Caco-2 (cell line): ENCODE measurements around the gene MLPH. TPM values are rescaled to one million over a fixed set of nuclear protein-coding genes. Genes with fewer than 3 reads are reported as not detected.

ENCODE experiments used
- BruUV-seq: library from RNA; stranded (reverse); fragments of 400-500 nt; replicated peaks from 2 replicates; lab custom pipeline; 2021; lab: Mats Ljungman, UMichigan
- CTCF ChIA-PET: fragments of 300-600 bp; sonication (Branson Sonifier 250); formaldehyde crosslinking; loops from one replicate; lab custom pipeline; 2022; ENCODE audit warnings: antibody characterized with exemption; lab: Charles Lee
- POLR2A ChIA-PET: fragments of 300-600 bp; sonication (Branson Sonifier 250); formaldehyde crosslinking; loops from one replicate; lab custom pipeline; 2022; ENCODE audit warnings: antibody characterized with exemption; lab: Charles Lee
- DNase-seq, 2 experiments: peaks; one replicate each; pipeline versions ENCODE4 v3.0.0 to v3.0.0-alpha.2; 2020 to 2022
- H3K27me3 ChIP-seq: replicated peaks from 2 replicates; pipeline ENCODE4 v1.6.0; 2011; ENCODE audit warnings: low read length; ENCODE audit not compliant: control insufficient read depth, insufficient read depth
- H3K36me3 ChIP-seq: 2 replicates; pipeline ENCODE4 v1.5.1; 2011; ENCODE audit warnings: low read length; ENCODE audit not compliant: control insufficient read depth, insufficient read depth
- H3K4me1 ChIP-seq: fragments of 250-450 bp; sonication (Bioruptor Pico); 2 replicates; pipeline ENCODE4 v1.5.1; 2020; ENCODE audit warnings: mild to moderate bottlenecking
- H3K4me3 ChIP-seq: 2 replicates; pipeline ENCODE4 v1.5.1; 2011; ENCODE audit warnings: low read depth, mild to moderate bottlenecking, control low read depth, low read length
- H3K9me3 ChIP-seq: fragments of 250-450 bp; sonication (Bioruptor Pico); 2 replicates; pipeline ENCODE4 v1.5.1; 2020; ENCODE audit warnings: mild to moderate bottlenecking, moderate library complexity
- H3K27ac Mint-ChIP-seq: one replicate; pipeline ENCODE4 v1.8.0; 2022; ENCODE audit warnings: mixed read lengths; ENCODE audit not compliant: unreplicated experiment
- H3K27me3 Mint-ChIP-seq: one replicate; pipeline ENCODE4 v1.8.0; 2022; ENCODE audit warnings: mixed read lengths; ENCODE audit not compliant: insufficient read depth, unreplicated experiment
- H3K36me3 Mint-ChIP-seq: one replicate; pipeline ENCODE4 v1.8.0; 2022; ENCODE audit warnings: mild to moderate bottlenecking, mixed read lengths; ENCODE audit not compliant: insufficient read depth, unreplicated experiment
- H3K4me1 Mint-ChIP-seq: one replicate; pipeline ENCODE4 v1.8.0; 2022; ENCODE audit warnings: low read depth, mixed read lengths; ENCODE audit not compliant: unreplicated experiment
- H3K4me3 Mint-ChIP-seq: one replicate; pipeline ENCODE4 v1.8.0; 2022; ENCODE audit warnings: mild to moderate bottlenecking, moderate library complexity, mixed read lengths; ENCODE audit not compliant: unreplicated experiment
- H3K9me3 Mint-ChIP-seq: one replicate; pipeline ENCODE4 v1.8.0; 2022; ENCODE audit warnings: mixed read lengths; ENCODE audit not compliant: unreplicated experiment
- intact Hi-C: fragments of 100-400 bp; cut with micrococcal nuclease; formaldehyde crosslinking; loops from one replicate; pipeline ENCODE4 v1.10.0; 2022; ENCODE audit not compliant: unreplicated experiment
- total RNA-seq: library from RNA; stranded (reverse); gene quantifications from 2 replicates; pipeline ENCODE4 v1.2.3, GENCODE V29; 2022
- TF ChIP-seq, protein P1 (sequence below), 2 experiments: fragments of 200-600 bp in 1 of 2; IDR thresholded peaks; 1 replicate in 1 of 2; 2 replicates in 1 of 2; pipeline versions ENCODE4 v1.5.1 to v1.8.0; 2011 to 2022; ENCODE audit warnings: antibody characterized with exemption in 1 of 2, control low read depth in 1 of 2, inconsistent platforms in 1 of 2, low read depth in 1 of 2, low read length in 1 of 2, mild to moderate bottlenecking in 1 of 2, moderate library complexity in 1 of 2; ENCODE audit not compliant: insufficient read depth in 1 of 2, severe bottlenecking in 1 of 2, unreplicated experiment in 1 of 2

Gene MLPH
- total RNA-seq, 1 experiment from 2014 or later = not detected

DNA sequence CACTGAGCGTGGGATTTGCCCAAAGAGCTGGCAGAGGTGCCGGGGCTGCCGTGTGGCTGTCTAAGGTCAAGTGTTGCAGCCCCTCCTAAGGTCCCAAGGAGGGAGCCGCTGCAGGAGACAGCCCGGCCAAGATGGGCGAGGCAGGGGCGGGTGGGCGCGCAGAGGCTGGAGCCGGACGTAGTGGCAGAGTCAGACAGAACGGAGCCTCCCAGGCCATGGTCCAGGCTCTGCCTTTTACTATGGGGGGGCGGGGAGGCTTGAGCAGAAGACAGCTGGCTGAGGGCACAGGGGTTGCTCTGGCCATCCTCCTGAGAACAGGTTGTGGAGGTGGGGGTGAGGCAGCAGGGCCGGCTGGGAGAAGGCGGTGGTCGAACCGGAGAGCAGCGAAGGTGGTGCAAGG, 51.9 kb downstream of the MLPH start:
- CTCF ChIA-PET = no interaction called here
- BruUV-seq = no TSS peak
- no peak overlapping the region for H3K4me3 ChIP-seq
- no peaks in the 10 kb centered on the region; the same call in 1 of the 2 replicates for H3K4me1 ChIP-seq
- no peaks in the 10 kb centered on the region for H3K36me3 ChIP-seq
- no peak for DNase-seq
- Mint-ChIP-seq H3K27ac (no peak overlapping the region), H3K36me3 (no peaks in the 10 kb centered on the region), H3K4me3 (no peak overlapping the region), H3K4me1 (peaks cover 4% of the 10 kb centered on the region), H3K27me3 (no peaks in the 10 kb centered on the region), H3K9me3 (no peaks in the 10 kb centered on the region)
- no peaks in the 10 kb centered on the region for H3K9me3 ChIP-seq
- intact Hi-C loops = no loop called here
- POLR2A ChIA-PET = no interaction called here
- TF ChIP-seq, protein P1, sequence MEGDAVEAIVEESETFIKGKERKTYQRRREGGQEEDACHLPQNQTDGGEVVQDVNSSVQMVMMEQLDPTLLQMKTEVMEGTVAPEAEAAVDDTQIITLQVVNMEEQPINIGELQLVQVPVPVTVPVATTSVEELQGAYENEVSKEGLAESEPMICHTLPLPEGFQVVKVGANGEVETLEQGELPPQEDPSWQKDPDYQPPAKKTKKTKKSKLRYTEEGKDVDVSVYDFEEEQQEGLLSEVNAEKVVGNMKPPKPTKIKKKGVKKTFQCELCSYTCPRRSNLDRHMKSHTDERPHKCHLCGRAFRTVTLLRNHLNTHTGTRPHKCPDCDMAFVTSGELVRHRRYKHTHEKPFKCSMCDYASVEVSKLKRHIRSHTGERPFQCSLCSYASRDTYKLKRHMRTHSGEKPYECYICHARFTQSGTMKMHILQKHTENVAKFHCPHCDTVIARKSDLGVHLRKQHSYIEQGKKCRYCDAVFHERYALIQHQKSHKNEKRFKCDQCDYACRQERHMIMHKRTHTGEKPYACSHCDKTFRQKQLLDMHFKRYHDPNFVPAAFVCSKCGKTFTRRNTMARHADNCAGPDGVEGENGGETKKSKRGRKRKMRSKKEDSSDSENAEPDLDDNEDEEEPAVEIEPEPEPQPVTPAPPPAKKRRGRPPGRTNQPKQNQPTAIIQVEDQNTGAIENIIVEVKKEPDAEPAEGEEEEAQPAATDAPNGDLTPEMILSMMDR (IDR thresholded peaks at IDR 0.05; ENCODE audit: insufficient read depth in 1 of 2, low read depth in 1 of 2, low read length in 1 of 2, severe bottlenecking in 1 of 2, unreplicated experiment in 1 of 2) = no peak
- no peaks in the 10 kb centered on the region for H3K27me3 ChIP-seq

DNA sequence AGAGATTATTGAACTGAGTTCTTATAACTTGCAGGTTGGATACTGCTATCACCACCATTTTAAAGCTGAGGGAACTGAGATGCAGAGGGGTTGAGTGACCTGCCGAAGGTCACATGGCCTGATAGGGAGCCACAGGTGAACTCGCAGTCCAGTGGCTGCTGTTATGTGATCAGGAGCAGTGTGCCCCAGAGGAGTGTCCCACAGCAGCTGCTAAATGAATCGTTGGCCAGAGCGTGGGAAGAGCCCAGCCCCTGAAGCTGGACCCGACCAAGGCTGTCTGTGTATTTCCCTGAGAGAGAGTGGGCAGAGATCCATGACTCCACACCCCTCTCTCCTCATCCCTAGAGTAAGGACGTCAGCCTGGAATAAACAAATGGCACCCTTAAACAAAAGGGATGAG, 52.6 kb downstream of the MLPH start:
- no peaks in the 10 kb centered on the region for H3K9me3 ChIP-seq
- no peaks in the 10 kb centered on the region for H3K36me3 ChIP-seq
- H3K27me3 ChIP-seq = no peaks in the 10 kb centered on the region
- Mint-ChIP-seq H3K36me3 (no peaks in the 10 kb centered on the region), H3K4me3 (no peak overlapping the region), H3K4me1 (peaks cover 4% of the 10 kb centered on the region), H3K27me3 (no peaks in the 10 kb centered on the region), H3K9me3 (no peaks in the 10 kb centered on the region), H3K27ac (no peak overlapping the region)
- H3K4me1 ChIP-seq = no peaks in the 10 kb centered on the region; the same call in 1 of the 2 replicates
- POLR2A ChIA-PET = interaction anchor here (0.6 kb wide), 1 partner anchor 64 kb away, joined by 6 read pairs; no protein-coding TSS in a partner anchor
- no peak overlapping the region for H3K4me3 ChIP-seq
- TF ChIP-seq, protein P1 (IDR thresholded peaks at IDR 0.05; ENCODE audit: insufficient read depth in 1 of 2, low read depth in 1 of 2, low read length in 1 of 2, severe bottlenecking in 1 of 2, unreplicated experiment in 1 of 2) = no peak
- intact Hi-C loops = no loop called here
- CTCF ChIA-PET = no interaction called here
- no peak for DNase-seq
- no TSS peak for BruUV-seq

DNA sequence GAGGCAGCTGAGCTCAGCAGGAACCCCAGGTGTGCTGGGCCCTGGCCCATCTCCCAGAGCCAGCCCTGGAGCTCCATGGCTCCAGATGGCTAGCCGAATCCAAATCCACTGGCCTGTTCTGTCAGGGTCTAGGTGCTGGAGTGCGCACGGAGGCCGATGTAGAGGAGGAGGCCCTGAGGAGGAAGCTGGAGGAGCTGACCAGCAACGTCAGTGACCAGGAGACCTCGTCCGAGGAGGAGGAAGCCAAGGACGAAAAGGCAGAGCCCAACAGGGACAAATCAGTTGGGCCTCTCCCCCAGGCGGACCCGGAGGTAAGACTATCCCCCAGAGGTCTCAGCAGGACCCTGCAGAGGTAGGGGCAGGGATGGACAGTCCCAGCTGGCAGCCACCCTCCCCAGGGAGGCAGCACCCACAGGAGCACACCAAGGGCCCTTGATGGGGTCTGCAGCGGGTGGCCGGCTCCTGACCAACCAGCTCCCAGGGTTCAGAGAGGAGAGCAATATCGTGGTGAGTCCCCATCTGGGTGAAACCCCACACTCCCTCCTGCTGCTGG, 53.2 kb downstream of the MLPH start:
- no peaks in the 10 kb centered on the region for H3K9me3 ChIP-seq
- Mint-ChIP-seq H3K27ac (no peak overlapping the region), H3K4me1 (peaks cover 4% of the 10 kb centered on the region), H3K4me3 (no peak overlapping the region), H3K27me3 (no peaks in the 10 kb centered on the region), H3K9me3 (no peaks in the 10 kb centered on the region), H3K36me3 (no peaks in the 10 kb centered on the region)
- no peaks in the 10 kb centered on the region for H3K36me3 ChIP-seq
- TF ChIP-seq, protein P1 (IDR thresholded peaks at IDR 0.05; ENCODE audit: insufficient read depth in 1 of 2, low read depth in 1 of 2, low read length in 1 of 2, severe bottlenecking in 1 of 2, unreplicated experiment in 1 of 2) = no peak
- H3K4me3 ChIP-seq = no peak overlapping the region
- H3K4me1 ChIP-seq = no peaks in the 10 kb centered on the region; the same call in 1 of the 2 replicates
- H3K27me3 ChIP-seq = no peaks in the 10 kb centered on the region
- no peak for DNase-seq
- CTCF ChIA-PET = interaction anchor here (1.4 kb wide), 1 partner anchor 31 kb away, joined by 4 read pairs; no protein-coding TSS in a partner anchor
- intact Hi-C loops = no loop called here
- BruUV-seq = no TSS peak
- POLR2A ChIA-PET = interaction anchor here (0.6 kb wide), 1 partner anchor 65 kb away, joined by 6 read pairs; no protein-coding TSS in a partner anchor
